NCI-H526 (cell line): ENCODE results near the gene ADAMTS2.

Experiments
- DNase-seq, 2 experiments: peaks; one replicate each; lab custom pipeline; 2025; lab: John Stamatoyannopoulos, UW

The ADAMTS2 gene

DNA sequence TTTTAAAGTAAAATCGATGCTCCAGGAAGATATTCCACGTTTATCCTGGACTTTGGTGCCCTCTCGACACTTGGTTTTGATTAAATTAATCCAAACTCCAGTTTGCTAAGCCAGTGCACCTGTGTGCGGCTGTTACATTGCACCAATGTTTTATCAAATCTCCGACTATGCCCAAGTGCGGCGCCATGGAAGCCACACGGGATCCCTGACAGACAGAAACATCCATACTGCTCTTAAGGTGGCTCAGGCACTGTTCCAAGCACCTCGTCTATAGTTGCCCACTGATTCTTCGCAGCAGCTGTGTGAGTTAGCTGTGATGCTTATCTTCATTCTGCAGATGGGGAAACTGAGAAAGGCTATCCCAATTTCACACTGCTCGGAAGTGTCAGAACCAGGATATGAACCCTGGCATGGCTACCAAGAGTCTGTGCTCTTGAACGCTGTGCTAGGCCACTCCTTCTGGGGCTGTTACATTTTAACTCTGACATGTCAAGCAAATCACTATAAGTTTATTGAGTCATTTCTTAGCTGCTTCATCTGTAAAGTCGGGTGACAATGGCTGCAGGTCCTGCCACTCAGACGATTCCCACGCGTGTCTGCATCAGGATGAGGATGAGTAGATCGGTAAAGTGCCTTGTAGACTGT, 113.0 kb downstream of the ADAMTS2 start:
- DNase-seq = no peak

GRCh38 chr5:179231309-179231708, 114.0 kb downstream of the ADAMTS2 start:
- DNase-seq = no peak

- no peak for DNase-seq
Measured at GRCh38 chr5:179230061-179230461, 115.2 kb downstream of the ADAMTS2 start.

DNA sequence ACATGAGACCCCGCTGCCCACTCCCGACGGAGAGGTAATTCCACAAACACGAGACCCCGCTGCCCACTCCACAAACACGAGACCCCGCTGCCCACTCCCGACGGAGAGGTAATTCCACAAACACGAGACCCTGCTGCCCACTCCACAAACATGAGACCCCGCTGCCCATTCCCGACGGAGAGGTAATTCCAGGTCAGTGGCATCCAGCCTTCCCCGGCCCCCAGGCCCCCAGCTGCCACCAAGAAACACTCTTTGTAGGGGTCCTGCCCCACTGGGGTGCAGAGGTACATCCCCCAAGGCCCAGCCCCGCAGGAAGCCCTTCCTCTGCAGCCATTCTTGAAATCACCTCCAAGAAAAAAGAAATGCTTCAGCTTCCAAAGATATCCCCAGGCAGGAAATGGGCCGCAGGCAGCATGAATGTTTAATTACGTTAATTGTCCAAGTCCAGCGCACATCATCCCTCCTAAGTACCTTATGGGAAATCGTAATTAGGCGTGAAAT, 115.9 kb downstream of the ADAMTS2 start:
- no peak for DNase-seq

GRCh38 chr5:179228341-179229121, 116.7 kb downstream of the ADAMTS2 start:
- peak in 1 of 2 experiments; percentile 15 for DNase-seq

DNA sequence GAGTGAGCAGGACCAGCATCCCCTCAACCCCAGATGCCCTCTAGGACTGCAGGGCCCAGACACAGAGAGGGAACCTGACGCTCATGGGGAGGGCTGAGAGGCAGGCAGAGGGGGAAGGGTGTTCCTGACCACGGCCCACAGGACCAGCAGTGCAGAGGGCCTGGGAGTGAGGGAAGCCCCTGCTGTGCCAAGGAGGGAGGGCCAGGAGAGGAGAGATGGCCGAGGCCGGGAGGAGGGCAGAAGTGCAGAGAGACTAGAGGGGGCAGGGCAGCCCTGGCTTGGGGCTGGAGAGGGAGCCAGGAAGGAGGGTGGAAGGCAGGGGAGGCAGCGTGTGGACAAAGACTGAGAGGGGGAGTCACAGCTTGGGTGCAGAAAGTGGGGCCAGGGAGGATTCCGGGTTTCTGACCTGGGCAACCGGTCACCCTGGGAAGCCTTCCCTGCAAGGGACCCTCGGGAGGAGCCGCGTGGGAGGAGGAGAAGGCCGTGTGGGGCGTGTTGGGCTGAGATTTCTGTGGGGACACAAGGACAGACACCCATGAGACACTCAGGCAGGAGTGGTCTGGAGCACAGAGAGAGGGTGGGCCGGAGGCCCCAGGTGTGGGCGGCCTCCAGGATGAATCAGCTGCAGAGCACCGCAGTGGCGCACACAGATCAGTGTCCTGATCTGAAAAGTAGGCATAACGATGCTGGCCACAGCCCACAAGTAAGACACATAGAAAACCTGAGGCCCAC, 117.5 kb downstream of the ADAMTS2 start:
- no peak for DNase-seq

DNA sequence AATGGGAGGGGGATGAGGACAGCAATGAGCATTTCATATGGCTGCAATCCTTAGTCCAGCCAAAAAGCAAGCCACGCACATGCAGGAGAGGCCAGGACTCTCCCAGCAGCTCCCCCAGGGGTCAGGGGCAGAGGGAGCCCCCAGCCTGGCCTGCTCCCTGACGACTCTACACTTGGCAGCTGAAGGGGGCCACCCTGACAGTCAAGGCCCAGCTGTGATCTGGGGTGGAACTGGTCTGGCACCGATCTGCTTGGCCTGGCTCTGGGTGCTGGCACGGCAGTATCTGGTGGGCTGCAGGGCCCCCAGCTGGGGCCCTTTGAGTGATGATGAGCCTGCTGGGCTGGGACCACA, 118.1 kb downstream of the ADAMTS2 start:
- DNase-seq = no peak

DNA sequence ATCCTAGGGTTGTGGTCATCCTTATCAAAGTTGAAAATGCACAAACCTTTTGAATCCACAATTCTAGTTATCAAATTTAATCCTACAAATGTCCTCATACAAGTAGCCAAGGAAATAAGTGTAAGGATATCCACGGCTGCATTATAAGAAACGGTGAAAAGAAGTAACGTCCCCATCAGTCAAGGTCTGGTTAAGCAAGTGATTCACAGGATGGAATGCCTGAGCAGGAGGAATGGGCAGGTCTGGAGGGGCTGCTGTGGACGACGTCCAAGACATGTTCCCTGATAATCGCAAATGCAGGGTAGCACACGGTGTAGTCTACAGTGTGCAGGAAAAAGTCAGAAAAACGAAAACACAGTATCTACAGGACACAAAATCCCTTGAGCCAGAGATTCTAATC, 118.6 kb downstream of the ADAMTS2 start:
- no peak for DNase-seq

DNA sequence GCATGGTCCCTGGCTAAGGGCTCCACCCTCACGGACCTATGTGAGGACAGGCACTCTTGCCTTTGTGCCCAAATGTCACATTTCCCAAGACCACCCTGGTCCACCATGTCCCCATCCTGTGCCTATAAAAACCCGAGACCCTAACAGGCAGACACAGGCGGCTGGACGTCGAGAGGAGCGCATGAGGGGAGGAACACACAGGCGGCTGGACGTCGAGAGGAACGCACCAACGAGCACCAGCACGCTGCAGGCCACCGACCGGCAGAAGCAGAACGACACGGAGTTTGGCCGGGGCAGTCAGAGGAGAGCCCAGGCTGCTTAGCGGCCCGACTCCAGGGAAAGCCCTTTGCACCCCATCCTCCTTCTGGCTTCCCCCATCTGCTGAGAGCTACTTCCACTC, 119.9 kb downstream of the ADAMTS2 start:
- DNase-seq = no peak

DNA sequence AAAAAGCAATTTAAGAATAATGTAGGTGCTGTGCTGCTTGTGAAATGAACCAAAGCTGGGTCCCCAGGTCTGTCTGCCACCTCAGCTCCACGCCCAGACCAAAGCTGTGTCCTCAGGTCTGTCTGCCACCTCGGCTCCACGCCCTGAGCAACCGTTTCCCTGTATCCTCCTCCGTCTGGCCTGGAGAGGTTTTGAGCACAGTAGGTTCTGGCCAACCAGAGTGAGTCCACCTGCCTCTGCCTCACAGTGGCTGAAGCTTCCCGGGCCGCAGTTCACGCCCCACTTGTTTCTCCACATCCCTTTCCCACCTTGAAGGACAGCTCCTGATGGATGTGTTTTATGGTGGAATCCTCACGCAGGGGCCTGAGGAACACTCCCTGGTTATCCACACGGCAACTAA, 120.5 kb downstream of the ADAMTS2 start:
- no peak for DNase-seq

- DNase-seq = no peak
Measured at GRCh38 chr5:179223961-179224360, 121.3 kb downstream of the ADAMTS2 start.

DNA sequence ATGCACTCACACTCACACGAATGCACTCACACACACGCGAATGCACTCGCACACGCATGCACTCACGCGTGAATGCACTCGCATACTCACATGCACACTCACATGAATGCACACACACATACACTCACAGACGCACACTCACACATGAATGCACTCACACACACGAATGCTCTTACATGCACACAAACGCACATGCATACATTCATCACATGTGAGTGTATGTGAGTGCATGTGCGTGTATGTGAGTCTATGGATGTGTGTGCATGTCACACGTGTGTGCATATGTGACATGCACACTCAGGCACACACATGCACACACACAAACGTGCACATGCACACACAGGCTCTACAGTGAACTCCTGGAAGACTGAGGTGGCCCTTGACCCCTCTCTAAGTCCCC, 121.7 kb downstream of the ADAMTS2 start:
- no peak for DNase-seq

DNA sequence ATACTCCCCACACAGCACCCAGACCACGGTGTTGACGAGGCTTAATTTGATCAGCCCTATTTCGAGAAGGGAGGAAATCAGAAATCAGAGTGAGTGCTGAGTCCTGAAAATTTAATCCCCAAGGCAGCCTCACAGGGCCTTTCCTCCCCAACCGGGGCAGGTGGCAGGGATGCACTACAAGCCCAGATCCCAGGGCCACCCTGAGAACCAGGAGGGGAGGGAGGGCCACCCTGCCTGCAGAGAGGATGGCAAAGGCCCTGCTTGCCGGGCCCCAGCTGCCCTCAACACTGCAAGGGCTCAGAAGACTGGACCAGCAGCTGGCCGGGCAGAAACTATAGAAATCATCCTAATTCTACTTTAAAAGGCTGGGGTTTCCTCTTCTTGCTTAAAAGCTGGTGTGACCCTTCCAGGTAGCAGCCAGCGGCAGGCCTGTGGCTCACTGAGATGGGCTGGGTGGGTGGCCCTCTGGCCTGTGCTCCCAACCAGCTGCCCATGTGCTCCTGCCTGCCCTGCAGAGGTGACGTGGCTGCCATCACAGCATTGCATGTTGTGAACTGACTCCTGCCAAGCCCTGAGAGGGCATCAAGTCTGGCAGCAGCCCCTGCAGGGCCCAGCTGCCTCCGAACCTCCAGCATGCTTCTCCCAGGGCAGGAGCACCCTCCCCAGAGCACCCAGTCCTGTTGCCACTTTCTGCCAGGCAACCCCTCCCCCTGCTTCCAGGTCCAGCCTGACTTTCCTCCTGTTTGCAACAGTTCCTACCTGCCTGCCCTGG, 122.8 kb downstream of the ADAMTS2 start:
- DNase-seq = no peak

DNA sequence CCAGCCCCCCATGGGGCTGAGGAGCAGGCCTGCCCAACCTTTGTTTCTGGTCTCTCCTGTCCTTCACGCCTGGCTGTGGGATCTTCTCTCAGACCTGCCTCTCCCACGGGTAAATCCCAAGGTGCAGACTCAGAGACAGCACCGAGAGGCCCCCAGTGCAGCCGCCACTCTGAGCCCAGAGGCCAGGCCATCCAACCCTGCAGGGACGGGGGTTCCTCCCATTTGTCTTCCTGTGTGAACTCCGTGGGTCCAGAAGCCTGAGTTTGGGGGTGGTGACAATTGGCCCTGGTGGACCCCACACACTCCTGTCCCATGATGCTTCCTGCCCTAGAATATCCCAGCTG, 123.4 kb downstream of the ADAMTS2 start:
- DNase-seq = no peak

DNA sequence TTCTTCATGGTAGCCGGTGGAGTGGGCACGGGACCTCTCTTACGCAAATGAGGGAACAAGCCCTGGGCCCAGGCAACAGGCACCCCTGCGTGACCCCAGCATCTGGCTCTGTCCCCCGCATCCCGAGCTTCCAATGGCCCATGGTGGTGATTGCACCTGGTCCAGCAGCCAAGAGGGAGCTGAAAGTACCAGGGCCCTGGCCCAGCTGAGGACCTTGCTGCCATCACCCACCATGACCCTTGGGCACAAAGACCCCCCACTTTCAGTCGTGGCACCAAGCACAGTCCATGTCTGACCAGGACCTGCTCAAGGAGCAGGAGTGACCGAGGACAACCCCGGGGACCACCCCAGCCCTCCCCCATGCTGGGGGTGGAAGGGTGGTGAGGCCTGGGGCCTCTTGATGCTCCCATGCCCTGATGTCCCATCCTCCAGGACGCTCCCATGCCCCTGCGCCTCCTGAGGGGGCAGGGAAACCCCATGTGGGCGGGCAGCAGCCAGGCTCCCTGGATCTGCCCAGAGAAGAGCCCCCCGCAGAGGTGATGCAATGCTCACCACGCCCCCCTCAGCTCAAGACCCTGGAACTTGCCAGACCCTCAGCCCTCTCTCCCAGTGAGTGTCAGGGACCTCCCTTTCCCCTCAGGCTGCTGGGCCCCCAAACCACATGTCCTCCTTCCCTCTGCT, 123.9 kb downstream of the ADAMTS2 start:
- no peak for DNase-seq

DNA sequence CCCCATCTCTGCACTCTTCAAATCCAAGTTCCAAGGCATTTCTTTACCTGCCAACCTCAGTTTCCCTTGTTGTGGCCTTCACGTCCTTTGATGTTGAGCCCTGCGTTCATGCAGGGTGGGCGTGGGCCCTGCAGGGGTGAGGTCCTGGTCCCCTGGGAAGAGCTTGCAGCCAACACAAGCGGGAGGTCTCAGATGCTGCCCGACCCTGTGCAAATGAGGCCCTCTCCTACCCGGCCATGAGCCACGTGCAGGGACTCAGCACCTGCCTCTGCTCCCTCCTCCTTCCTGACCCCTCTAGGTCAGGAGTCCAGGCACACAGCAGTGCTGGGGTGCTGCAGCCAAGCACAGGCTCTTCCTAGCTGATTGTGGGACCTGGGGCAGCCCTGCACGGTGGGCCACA, 124.5 kb downstream of the ADAMTS2 start:
- DNase-seq = no peak

DNA sequence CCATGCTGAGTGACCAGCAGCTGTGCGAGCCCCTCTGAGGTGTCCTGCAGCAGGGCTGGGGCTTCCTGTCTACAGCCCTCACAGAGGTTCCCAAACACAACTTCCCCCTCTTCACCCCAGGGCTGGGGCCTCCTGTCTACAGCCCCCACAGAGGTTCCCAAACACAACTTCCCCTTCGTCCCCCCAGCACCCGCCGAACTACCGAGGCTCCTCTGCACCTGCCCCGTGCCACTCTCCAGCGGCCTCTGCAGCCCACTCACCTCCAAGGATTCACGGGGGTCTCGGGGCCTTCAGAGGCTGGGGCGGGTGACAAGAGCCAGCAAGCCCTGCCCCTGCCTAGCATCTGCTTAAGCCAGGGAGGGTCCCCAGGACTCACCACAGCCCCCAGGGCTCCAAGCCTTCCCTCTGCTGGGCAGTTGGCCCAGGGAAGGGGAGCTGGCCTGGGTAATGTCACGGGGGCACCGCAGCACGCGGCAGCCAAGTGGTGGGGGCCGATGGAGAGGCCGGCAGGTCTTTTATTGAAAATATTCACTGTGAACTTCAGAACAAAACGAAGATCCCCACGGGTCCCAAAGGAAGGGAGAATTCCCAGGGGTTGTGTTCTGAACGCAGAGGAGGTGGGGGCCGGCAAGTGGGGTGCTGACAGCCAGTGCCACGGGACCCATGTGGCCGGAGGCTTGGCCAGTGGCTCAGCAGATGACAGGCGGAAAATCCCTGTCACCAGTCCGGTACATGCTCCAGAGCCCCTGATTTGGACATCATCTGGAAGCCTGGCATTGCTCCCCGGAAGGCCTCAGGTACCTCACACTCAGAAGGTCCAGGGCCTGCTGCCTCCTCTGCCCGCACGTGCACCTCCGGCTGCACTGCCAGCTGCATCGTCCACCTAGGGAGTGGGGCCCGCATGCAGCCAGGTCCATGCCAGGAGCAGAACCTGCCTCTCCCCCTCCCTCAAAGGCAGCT, 125.3 kb downstream of the ADAMTS2 start:
- DNase-seq = no peak

- no peak for DNase-seq
Measured at GRCh38 chr5:179218943-179219330, 126.3 kb downstream of the ADAMTS2 start.

DNA sequence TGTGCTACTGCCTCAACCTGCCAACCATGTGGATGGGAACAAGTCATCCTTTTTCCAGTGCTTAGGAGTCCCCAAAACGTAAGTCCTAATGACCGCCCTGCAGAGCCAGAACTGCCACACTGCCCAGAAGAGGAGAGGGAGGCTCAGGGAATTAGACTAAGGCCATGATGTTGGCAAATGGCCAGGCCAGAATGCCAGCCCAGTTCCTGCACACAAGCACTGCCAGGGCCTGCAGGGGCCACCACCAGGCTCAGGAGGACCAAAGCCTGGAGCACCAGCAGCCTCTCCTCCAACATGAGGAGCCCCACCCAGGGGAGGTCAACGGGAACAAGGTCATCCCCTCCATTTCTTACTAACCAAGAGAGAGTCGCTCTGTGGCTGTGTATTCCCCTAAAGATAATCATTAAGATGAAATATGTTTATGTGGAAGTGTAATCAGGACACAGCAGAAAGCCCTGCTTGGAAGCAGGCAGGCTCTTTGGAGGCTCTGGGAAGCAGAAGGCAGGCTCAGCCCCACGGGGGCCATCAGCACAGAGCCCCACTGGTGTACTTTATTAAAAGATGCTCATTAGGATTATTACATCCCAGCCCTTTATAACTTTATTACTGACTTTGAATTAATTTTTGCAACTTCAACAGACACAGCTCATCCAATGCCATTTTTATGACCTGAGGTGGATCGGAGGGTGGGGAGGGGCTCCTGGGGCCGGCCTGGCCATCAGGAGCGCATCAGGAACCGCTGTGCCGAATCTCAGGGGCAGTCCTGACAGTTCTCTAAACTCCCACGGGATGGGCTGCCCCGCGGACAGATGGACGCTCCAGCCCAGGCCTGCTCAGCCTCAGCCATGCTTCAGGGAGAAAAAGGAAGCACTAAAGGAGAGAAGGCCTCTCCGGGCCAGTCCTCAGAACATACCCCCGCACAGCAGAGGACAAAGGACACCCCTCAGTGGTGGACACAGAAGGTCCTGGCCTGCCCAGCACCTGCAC, 127.0 kb downstream of the ADAMTS2 start:
- no peak for DNase-seq
